HCT116 (cell line): Measurements from ENCODE around the gene SETD2.

Source experiments
- EZH2phosphoT487 ChIP-seq: fragments of 200-600 bp; IDR thresholded peaks from 2 replicates; pipeline ENCODE4 v1.6.1; 2018; ENCODE audit warnings: antibody characterized with exemption, borderline replicate concordance
- POLR2AphosphoS5 ChIP-seq: IDR thresholded peaks from 2 replicates; pipeline ENCODE4 v1.6.1; 2011; ENCODE audit warnings: mild to moderate bottlenecking, low read depth, low read length, moderate library complexity
- TF ChIP-seq, protein P1 (sequence below), 3 experiments: fragments of 200-600 bp in 1 of 3; sonication (generic) in 1 of 3; IDR thresholded peaks in 2 of 3; conservative IDR thresholded peaks in 1 of 3; 2 replicates each; pipeline ENCODE4 v1.5.1; 2012 to 2017; ENCODE audit warnings: low read depth in 2 of 3, low read length in 2 of 3, antibody characterized with exemption in 1 of 3, borderline replicate concordance in 1 of 3, control low read depth in 1 of 3, mild to moderate bottlenecking in 1 of 3, mixed read lengths in 1 of 3, mixed run types in 1 of 3, moderate library complexity in 1 of 3; ENCODE audit not compliant: insufficient read depth in 1 of 3

DNA sequence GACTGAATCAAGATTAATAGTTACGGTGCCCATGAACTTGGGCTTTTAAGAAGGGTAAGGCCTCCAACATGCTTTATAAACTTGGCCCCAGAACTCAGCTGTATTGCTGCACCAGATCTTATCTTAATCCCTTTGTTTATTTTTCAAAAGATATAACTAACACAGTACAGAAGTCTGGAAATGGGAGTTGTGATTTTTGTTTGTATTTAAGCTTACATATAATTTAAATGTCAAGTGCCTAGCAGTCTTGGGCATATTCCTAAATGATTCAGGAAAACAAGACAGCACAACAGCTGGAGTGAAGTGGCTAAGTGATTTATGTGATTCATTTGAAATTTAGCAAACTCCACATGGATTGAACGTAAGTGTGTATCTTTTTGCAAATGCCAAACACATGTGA, 128.3 kb downstream of the SETD2 start:
- TF ChIP-seq, protein P1, sequence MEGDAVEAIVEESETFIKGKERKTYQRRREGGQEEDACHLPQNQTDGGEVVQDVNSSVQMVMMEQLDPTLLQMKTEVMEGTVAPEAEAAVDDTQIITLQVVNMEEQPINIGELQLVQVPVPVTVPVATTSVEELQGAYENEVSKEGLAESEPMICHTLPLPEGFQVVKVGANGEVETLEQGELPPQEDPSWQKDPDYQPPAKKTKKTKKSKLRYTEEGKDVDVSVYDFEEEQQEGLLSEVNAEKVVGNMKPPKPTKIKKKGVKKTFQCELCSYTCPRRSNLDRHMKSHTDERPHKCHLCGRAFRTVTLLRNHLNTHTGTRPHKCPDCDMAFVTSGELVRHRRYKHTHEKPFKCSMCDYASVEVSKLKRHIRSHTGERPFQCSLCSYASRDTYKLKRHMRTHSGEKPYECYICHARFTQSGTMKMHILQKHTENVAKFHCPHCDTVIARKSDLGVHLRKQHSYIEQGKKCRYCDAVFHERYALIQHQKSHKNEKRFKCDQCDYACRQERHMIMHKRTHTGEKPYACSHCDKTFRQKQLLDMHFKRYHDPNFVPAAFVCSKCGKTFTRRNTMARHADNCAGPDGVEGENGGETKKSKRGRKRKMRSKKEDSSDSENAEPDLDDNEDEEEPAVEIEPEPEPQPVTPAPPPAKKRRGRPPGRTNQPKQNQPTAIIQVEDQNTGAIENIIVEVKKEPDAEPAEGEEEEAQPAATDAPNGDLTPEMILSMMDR (IDR thresholded peaks at IDR 0.05 in 2 of 3, conservative IDR thresholded peaks at IDR 0.05 in 1 of 3; ENCODE audit: borderline replicate concordance in 1 of 3, insufficient read depth in 1 of 3, low read depth in 2 of 3, low read length in 2 of 3): no peak
- TF ChIP-seq EZH2phosphoT487 (no peak), POLR2AphosphoS5 (no peak)
